NCI-H69 (cell line): Measurements from ENCODE around the gene MICAL2.
A peak's percentile ranks its signal among the peaks of the same experiment; 100 is the strongest.

Experiments used
- DNase-seq: peaks from one replicate; lab custom pipeline; 2025; lab: John Stamatoyannopoulos, UW

Gene MICAL2, protein sequence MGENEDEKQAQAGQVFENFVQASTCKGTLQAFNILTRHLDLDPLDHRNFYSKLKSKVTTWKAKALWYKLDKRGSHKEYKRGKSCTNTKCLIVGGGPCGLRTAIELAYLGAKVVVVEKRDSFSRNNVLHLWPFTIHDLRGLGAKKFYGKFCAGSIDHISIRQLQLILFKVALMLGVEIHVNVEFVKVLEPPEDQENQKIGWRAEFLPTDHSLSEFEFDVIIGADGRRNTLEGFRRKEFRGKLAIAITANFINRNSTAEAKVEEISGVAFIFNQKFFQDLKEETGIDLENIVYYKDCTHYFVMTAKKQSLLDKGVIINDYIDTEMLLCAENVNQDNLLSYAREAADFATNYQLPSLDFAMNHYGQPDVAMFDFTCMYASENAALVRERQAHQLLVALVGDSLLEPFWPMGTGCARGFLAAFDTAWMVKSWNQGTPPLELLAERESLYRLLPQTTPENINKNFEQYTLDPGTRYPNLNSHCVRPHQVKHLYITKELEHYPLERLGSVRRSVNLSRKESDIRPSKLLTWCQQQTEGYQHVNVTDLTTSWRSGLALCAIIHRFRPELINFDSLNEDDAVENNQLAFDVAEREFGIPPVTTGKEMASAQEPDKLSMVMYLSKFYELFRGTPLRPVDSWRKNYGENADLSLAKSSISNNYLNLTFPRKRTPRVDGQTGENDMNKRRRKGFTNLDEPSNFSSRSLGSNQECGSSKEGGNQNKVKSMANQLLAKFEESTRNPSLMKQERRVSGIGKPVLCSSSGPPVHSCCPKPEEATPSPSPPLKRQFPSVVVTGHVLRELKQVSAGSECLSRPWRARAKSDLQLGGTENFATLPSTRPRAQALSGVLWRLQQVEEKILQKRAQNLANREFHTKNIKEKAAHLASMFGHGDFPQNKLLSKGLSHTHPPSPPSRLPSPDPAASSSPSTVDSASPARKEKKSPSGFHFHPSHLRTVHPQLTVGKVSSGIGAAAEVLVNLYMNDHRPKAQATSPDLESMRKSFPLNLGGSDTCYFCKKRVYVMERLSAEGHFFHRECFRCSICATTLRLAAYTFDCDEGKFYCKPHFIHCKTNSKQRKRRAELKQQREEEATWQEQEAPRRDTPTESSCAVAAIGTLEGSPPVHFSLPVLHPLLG

DNA sequence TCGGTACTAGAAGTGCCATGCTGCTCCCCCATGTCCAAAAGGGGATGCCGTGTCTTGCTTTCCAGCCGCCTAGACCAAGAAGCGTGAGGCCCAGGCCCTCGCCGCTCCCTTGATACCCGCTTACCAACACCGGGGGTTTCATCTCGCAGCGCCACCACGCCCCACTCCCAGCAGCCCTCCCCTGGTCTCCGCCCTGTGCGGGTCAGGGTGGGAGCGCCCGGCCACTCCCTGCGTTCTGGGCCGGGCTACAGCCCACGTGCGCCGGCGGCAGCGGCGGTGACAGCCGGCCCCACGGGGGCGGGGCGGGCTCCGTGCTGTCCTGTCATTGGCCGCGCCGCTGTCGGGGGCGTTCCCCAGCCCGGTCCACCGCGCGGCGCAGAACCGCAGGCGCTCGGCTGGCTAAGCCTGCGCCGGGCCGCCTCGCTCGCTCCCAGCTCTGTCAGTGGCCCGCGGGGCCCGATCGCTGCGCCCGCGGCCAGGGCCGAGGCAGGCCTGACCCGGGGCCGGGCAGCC, at the start of gene MICAL2:
Gene MICAL2 (plus strand): TSS at position 390 of the 513 bp plus-strand sequence. CDS start 51,566 bp downstream, outside the sequence.
- DNase-seq, result peak; percentile 98

DNA sequence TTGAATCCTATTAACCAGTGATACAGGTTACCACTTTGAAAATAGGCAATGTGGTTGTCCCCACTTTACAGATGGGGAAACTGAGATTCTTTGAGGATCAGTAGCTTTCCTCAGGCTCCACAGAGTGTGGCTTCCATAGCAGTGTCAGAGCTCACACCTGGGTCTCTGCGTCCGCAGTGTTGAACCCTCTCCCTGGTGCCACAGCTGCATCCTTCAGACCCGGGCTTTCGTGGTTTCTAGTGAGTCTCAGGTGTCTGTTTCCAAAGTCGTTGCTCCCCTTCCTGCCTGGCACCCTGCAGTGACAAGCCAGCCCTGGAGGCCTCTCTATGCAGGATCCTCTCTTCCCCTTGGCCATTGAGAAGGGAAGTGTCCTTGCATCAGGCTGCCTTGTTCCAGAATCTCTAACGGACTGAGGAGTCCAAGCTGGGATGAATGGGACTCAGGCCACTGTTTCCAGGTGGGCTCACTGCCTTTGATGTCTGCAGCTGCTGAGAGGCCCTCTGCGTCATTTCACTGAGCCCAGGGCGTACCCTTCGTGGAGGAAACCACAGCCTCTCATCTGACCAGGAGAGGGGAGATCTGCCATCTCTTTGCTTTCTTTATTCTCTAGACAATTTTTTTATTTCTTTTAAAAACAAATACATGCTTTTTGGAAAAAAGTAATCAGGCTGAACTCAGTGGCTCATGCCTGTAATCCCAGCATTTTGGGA, 48.4 kb upstream of the MICAL2 start:
- DNase-seq, result no peak

DNA sequence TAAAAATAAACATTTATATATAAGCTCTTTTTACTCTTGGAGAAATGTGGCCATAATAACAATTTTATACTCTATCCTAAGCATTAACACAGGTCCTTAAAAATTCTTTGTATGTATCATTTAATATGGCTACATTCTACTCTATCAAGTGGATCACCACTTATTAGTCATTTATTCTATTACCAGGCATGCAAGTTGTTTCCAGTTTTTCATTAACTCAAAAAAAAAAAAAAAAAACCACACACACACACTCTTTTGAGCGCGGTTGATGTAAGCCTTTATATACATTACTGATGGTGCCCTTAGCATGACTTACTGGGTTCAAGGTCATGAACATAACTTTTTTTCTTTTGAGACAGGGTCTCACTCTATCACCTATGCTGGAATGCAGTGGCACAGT, 47.1 kb upstream of the MICAL2 start:
- no peak for DNase-seq

DNA sequence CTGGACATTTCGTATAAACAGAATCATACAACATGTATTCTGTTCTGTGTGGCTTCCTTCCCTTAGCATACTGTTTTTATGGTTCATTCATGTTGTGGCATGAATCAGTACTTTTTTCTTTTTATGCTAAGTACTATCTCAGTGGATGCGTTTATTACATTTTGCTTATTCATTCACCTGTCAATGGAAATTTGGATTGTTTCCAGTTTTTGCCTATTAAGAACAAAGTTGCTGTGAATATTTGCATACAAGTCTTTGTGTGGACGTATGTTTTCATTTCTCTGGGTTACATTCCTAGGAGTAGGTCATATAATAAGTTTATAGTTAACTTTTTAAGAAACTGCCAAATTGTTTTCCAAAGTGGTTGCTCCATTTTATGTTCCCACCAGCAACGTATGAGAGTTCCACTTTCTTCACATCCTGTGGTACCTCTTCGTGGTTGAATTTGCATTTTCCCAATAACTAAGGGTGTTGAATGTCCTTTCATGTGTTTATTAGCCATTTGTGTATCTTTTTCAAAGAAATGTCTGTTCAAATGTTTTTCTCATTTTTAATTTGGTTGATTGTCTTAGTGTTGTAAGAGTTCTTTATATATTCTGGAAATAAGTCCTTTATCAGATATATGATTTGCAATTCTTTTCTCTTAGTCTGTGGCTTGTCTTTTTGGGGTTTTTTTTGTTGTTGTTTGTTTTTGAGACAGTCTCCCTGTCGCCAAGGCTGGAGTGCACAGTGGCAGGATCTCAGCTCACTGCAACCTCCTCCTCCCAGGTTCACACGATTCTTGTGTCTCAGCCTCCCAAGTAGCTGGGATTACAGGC, 46.0 kb upstream of the MICAL2 start:
- DNase-seq, result no peak

DNA sequence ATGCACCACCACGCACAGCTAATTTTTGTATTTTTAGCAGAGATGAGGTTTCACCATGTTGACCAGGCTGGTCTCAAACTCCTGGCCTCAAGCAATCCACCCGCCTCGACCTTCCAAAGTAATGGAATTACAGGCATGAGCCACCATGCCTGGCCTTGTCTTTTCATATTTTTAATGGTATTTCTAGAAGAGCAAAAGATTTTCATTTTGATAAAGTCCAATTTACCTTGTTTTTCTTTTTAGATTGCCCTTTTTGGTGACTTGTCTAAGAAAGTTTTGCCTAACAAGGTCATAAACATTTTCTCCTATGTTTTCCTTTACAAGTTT, 45.5 kb upstream of the MICAL2 start:
- no peak for DNase-seq

DNA sequence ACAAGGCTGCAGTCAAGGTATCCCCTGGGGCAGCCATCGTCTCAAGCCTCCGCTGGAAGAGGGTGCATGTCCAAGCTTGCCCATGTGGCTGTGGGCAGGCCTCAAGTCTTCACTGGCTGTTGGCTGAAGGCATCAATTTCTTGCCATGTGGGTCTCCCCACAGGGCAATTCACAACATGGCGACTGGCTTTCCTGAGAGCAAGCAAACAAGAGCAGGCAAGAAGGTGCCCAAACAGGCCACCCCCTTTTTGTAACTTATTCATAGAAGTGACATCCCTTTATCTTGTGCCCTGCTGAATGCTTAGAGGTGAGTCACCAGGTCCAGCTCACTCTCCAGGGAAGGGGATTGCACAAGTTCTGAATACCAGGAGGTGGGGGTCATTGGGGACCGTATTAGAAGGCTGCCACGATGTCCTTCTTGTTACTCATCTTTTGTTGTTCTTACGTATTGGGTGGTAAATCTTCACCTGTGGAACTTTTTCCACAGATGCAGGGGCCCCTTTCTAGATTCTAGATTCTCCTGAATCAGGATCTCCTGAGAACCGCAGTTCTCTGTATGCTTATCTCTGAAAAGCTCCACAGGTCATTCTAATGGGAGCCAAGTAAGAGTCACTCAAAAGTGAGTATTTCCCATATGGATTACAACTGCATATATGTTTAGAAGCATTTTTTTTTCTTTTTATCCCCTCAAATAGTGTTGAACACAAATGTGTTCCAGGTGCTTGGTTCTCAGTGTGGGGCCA, 44.2 kb upstream of the MICAL2 start:
- DNase-seq, result peak; percentile 92

DNA sequence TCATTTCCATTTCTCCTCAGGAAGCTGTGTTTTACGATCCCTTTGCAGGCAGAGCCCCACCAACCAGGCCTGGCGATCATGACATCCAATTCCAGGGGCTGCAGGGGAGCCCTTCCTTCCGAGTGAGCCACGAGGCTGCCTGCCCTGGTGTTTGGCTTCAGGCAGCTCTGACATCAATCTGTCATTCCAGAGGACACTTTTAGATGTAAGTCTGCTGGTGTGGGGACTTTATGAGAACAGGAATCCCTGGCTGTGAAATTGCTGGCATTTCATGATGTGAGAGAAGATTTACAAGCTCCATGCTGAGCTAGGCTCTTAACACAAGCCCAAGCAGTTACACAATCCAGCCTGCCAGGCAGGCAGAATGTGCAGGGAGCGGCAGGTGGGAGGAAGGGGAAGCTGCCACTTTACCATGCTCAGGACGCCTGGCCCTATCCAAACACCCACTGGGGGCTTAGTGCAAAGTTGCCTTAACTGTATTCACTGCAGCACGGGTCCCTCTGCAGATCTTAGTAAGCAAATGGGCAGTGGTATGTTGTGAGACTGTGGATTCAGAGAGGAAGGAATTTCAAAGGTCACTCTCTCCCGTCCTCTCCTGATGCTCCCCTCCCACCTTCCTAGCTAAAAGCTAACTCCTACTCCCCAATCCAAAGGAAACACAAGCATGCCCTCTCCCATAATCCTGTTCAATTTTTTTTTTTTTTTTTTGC, 43.4 kb upstream of the MICAL2 start:
- peak; percentile 94 for DNase-seq

DNA sequence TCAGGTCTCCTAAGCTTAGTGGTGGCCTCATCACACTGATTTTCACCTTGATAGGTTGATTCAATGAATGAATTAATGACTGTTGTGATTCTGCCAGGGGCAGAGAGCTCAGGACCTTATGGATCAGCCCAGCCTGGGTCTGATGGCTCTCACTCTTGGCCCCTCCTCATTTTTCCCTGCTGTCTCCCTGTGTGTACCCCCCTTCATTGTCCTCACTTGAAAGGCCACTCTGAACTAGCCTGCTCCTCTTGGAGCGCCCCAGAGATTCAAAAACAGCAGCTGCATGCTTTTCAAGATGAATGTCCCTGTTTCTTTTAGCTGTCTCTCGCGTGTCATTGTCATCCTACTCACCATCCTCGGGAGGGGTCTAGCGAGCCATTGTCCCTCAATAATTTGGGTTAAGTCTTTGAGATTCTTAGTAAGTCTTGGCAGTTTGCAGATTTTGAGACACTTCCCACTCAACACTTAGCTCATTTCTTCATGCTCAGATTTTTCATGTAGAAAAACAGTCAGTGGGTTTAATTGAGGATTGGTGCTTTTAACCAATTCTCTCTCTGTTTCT, 42.5 kb upstream of the MICAL2 start:
- DNase-seq, result no peak

DNA sequence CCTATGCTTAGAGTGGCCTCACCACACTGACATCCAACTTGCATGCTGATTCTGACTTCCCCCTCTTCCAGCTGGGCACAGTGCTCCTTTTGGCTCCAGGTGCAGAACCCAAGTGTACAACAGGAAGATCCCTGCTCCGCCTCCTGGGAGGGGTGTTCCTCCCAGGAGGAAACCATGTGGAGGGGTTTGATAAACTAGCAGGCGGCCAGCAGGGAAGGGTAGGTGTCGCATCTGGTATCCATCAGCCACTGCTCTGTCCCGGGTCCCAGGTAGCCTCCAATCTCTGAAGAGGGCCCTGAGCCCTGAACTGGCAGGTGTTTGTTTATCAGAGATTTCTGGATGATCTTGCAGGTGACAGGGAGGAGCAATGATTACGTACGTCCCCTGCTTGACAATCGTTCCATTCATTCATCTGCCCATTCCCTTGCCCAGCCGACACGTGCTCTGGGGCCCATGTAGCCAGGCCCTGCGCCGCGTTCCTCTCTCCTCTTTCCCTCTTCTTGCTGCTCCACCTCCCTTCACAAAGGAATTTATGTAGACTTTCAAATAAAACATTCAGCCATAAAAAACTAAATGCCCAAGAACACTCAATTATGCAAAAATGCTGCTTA, 41.2 kb upstream of the MICAL2 start:
- peak; percentile 75 for DNase-seq

DNA sequence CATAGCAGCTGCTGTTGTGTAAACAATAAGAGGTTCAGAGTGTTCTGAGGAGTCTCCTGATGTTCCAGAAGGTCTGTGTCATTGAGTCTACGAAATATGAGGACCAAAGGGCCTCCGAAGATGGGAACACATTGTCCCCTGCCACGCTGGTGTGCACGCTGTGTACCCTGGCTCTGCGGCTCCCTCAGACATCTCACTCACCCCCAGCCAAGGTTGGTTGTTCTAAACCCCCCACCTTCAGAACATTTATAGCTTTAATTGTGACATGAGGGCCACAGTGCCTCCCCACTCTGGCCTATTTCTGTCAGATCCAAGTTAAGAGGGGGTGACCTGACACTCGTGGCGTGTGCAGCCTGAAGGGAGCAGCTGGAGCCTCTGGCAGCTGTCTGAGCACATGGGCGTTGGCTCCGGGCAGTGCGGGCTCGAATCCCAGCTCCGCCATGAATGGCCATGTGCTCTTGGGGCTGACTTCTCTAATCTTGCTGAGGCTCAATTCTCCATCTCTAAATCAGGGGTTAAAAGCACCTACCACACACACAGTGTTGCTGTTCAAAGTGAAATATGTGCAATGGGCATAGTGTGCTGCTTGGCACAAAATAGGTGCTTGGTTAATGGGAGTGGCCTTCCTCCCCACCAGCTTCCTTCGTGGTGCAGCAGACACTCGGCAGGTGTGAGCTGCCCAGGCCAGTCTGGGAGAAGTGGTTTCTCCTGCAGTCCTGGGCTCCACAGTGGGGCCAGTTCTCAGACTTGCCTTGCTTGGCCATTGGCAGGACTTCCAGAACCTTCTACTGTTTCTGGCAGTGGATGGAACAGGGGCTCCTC, 39.7 kb upstream of the MICAL2 start:
- DNase-seq, result no peak

DNA sequence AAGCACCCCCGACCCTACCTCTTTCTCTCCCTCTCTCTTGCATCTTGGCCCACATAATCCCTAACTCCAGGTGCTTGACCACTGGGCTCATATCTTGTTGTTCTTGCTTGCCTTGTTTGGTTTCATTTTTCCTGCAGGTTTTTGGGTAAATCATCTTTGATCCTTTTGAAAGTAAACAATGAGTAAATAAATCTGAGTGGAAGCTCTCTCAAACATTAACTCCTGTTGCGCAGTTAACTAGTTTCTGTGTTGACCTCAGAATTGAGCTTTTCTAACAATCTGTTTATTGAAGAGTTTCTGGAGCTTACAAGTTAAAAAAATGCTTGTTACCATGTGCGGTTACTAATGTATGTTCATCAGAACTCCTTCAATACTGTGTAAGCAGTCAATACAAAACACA, 38.8 kb upstream of the MICAL2 start:
- DNase-seq, result no peak

DNA sequence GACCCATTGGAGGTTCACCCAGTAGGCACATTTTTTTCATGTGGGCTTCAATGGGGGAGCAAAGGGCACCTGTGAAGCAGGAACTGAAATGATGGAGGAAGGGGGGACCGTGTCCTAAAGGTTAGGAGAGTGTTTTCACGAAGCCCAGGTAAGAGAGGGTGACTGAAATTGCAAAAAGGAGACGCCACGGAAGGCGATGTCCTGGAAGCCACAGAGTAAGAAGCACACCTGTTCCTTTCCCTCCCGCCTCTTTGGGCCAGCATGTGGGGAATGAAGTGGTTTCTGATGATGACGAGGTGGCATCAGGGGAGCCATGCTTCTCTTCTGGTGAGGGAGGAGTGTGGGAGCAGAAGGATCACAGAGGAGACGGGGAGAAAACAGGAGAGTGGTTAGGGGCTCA, 37.0 kb upstream of the MICAL2 start:
- no peak for DNase-seq

DNA sequence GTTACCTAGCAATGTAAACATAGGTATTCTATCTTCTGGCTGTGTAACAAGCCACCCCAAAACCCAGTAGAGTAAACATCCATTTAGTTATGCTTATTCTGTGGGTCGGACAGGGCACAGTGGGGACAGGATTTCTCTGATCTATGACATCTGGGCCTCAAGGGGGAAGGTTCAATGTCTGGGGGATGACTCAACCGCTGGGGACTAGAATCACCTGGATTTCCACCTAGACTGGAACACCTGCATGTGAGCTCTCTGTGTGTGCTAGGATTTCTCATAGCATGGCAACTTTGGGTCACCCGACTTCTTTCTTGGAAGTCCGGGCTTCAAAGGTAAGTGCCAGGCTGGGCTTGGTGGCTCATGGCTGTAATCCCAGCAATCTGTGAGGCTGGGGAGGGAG, 36.5 kb upstream of the MICAL2 start:
- DNase-seq, result no peak

DNA sequence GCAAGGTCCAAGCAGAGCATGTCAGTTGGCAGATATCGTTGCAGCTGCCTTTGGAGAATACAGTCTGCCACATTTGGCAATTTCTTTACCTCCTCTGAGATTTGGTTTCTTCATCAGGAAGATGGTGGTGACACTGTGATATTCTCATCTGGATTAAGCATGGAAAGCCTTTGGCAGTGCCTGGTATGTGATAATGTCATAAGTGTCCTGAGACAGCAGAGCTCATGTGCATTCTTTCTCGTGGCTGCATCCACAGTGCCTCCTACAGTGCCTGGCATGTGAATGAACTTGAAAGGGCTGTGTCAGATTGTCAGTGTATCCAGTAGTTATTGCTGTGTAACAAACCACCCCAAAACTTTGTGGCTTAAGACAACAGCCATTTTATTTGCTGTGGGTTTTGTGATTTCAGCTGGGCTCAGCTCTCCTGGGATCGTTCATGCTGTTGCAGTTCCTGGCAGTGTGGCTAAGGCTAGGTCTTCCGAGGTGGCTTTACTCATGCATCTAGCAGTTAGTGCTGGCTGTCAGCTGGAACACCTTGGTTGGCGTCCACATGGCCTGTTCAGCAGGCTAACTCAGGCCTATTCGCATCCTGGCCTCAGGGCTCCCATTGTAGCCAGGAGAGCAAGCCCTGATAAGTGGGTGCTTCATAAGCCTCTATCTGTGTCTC, 35.7 kb upstream of the MICAL2 start:
- DNase-seq, result no peak

DNA sequence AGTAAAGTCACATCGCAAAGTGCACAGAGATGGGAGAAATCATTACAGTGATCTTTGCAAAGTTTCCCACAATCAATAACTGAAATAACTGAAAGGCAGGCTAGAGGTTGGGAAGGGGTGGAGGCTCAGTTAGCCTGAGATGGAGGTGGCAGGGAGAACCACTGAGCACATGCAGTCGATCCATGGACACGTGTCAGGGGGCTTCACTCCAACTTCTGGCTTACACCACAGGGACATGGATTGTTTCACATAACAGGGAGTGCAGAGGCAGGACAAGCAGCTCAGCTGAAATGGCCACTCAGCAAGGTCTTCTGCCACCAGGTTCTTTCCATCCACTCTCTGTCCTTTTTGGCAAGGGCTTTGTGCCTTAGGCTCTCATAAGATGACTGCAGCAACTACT, 35.1 kb upstream of the MICAL2 start:
- no peak for DNase-seq

DNA sequence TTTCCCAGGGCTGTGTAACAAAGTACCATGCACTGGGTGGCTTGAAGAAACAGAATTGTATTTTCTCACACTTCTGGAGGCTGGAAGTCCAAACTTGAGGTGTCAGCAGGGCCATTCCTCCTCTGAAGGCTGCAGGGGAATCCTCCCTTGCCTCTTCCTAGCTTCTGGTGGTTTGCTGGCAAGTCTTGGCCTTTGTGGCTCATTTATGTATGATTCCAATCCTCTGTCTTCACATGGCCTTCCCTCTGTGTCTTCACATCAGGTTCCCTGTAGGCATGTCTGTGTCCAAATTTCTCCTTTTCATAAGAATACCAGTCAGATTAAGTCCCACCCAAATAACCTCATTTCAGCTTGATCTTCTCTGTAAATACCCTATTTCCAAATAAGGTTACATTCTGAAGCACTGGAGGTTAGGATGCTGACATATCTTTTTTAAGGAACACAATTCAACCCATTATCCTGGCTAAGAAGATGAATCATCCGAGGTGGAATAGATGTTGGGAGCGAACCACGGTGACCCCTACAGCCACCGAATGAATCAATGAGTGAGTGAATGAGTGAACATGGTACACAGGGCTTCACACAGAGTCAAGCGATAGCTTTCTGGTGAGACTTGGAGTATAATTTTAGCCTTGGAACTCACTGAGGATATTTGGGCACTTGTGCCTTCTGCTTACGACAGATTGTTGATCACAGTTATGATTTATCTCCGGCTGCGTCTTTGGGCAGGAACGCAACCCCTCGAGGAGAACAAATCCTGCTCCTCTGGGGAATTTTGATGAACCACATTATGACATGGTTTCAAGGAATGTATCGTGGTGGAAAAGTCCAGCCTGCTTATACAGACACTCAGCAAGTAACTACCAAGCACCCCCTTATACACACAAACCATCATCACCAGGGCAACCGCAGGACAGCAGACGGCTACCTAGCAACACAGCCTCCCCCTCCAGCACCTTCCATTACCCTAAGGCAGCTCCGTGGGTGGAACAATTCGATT, 34.3 kb upstream of the MICAL2 start:
- DNase-seq, result peak; percentile 62
